ENCODE measurements around the gene COX19.

COX19 gene, protein sequence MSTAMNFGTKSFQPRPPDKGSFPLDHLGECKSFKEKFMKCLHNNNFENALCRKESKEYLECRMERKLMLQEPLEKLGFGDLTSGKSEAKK

GRCh38 chr7:974820-975681, at the start of gene COX19:
TSS of gene COX19 (minus strand) at chr7:975549. CDS start at chr7:975509, 40 bp downstream.
- no peak for DNase-seq

DNA sequence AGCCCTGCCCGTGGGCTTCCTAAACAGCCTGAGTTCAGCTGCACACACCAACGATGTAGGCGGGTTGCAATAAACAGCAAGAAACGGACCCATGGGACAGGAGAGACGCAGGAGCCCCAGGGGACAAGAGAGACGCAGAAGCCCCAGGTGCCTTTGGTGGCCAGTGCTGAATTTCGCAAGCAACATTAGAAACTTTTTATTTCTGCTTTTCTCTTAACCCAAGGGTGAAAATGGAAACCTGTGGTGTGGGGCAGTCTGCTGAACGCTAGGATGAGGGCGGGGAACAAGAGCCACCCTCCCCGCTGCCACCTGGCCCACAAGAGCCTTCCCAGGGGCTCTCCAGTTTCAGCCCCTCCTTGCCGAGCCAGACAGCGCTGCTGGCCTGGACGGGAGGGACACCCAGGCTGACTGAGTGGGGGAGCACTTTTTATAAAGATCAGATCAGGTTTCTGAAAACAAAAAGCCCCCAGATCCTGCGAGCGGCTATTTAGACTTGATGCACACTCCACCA, 49.0 kb upstream of the COX19 start:
- DNase-seq: no peak

DNA sequence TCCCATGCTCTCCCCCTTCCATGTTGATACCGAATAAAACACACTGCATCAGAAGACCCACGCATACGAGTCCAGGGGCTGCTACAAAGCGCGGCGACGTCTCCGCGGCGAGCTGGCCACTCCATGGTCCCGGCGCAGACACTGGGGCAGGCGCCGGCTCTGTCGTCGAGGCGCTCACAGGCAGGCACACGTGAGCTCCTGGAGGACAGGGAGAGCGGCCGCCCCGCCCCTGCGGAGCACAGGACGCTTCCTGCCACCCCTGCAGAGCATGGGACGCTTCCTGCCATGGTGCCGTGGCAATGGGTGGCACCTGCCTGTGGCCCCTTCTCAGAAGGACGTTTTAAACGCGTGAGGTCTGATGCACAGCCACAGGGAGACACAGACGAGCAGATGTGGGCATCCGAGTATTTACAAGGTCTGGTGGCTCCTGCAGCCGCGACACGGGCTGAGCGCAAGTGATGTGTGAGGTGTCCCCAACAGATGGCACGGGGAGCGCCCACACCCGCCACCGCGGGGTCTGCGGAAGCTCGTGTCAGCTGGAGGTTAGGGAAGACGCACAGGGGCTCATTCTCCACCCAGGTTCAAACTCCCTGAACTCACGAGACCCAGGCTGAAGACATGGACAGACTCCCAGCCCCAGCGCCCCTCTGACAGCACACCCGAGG, 47.6 kb upstream of the COX19 start:
- no peak for DNase-seq

GRCh38 chr7:1022356-1022755, 47.0 kb upstream of the COX19 start:
- no peak for DNase-seq

DNA sequence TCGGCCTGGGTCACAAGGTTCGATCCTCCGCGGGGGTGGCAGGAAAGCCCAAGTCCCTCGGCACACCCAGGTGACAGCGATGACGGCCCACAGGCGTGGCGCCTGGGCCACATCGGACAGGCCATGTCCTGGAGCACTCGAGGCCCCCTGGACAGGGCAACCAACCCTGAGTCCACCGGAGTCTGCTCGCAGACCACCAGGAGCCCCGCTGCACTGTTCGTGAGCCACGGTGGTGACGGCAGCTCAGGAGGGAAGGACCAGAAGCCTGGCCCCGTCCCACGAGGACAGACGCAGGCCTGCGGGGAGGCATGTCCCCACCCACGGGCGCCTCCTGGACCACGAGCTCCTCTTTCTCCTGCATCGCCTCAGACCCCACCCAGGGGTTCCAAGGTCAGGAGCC, 46.6 kb upstream of the COX19 start:
- no peak for DNase-seq

GRCh38 chr7:1021366-1021765, 46.0 kb upstream of the COX19 start:
- DNase-seq: no peak

GRCh38 chr7:1020849-1021251, 45.5 kb upstream of the COX19 start:
- no peak for DNase-seq

GRCh38 chr7:1019789-1020610, 44.7 kb upstream of the COX19 start:
- no peak for DNase-seq

DNA sequence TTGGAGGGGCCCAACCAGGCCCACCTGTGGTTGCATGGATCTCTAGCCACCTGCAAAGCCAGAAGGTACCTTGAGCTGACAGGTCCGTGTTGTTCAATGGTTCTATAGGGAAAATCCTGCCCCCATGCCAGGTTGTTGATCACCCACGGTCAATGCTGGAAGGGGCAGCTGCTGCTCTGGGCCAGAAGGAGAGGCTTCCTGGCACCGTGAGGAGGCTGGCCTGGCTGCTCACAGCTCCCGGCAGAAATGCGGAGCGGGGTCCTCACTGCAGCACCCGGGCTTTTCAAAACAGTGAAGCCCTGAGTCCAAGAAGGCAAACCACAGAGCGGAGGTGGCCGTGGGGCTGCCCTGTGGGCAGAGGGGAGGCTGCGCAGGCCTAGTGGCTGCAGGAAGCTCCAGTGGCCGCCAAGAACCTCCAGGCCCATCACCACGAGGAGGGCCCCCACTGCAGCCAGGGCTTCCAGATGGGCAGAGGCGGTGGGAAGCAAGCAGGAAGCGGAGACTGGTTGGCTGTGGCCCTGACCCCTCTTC, 44.0 kb upstream of the COX19 start:
- no peak for DNase-seq

DNA sequence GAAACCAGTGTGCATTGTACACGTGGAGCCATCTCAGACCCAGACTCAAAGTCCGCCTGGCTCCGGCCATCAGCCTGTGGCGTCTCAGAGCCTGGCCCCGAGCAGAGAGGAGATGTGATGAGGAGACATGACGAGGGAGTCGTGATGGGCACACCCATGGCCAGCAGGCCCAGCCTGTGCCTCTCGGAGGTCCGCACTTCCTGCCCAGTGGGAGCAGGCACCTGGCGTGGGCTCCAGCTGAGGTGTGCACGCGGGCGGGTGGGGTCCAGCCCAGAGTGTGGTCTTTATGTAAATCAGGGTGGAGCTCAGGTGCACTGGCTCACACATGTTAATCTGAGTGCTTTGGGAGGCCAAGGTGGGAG, 43.0 kb upstream of the COX19 start:
- DNase-seq: no peak

- DNase-seq: no peak
These were observed 42.4 kb upstream of the COX19 start for GRCh38 chr7:1017586-1018333.

- no peak for DNase-seq
These were observed 41.5 kb upstream of the COX19 start for GRCh38 chr7:1016577-1017531.

GRCh38 chr7:1015196-1016121, 40.1 kb upstream of the COX19 start:
- no peak for DNase-seq

GRCh38 chr7:1014681-1015080, 39.3 kb upstream of the COX19 start:
- DNase-seq: no peak

GRCh38 chr7:1013581-1013980, 38.2 kb upstream of the COX19 start:
- DNase-seq: no peak

- no peak for DNase-seq
These were observed 37.4 kb upstream of the COX19 start for GRCh38 chr7:1012716-1013095.

GRCh38 chr7:1012004-1012715, 36.8 kb upstream of the COX19 start:
- DNase-seq: no peak

DNA sequence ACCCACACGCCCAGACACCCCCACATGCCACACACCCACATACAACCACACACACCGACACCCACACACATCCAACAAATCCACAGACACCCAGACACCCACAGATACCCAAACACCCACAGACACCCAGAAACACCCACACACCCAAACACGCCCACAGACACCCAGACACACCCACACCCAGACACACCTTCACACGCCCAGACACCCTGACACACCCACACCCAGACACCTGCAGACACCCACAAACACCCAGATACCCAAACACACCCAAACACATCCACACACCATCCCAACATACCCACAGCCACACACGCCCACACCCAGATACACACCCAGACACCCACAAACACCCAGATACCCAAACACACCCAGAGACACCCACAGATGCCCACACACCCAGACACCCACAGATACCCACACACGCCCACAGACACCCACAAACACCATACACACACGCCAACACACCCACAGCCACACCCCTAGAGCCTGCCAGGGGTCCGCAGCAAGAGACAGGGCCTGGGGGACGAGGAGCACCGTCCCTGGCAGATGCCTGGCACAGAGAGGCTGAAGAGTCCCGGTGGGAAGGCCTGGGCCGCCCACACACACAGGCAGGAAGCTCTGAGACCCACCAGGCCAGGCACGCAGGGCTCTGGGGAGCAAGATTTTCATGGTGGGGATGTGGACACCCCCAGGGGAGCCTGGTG, 36.1 kb upstream of the COX19 start:
- DNase-seq: no peak
